Measurements from ENCODE around the gene PAX3. TPM values are rescaled to one million over a fixed set of nuclear protein-coding genes. Genes with fewer than 3 reads are reported as not detected.

Gene PAX3
- total and polyA plus RNA-seq, 2 of the 13 experiments (the other 11 are each of a cell fraction or from before 2014, with no cell fraction given): 0.07 TPM; not detected in 1

GRCh38 chr2:222313816-222314215 lies 15.0 kb upstream of the PAX3 start:
- no peak for DNase-seq (ENCODE audit: low spot score)
- Histone ChIP-seq H3K27me3 (ENCODE audit: control insufficient read depth in 1 of 2, insufficient read depth in 2 of 2, low read length in 2 of 2) (peaks cover 2 to 65% of the 10 kb centered on the region in 2 experiments; a peak in 4 of 5 replicates), H3K4me3 (replicated peaks in 1 of 3; ENCODE audit: insufficient read depth in 1 of 3, low read depth in 2 of 3, low read length in 3 of 3) (no peak overlapping the region), H3K4me1 (ENCODE audit: insufficient read depth, low read length) (peaks cover 8% of the 10 kb centered on the region), H3K9me3 (ENCODE audit: low read length) (no peaks in the 10 kb centered on the region), H3K4me2 (ENCODE audit: low read depth, low read length) (no peak overlapping the region), H3K9ac (ENCODE audit: insufficient read depth, low read depth, low read length) (no peak overlapping the region), H3K36me3 (replicated peaks in 1 of 2; ENCODE audit: control insufficient read depth in 1 of 2, insufficient read depth in 2 of 2, low read length in 2 of 2) (no peaks in the 10 kb centered on the region), H2AFZ (ENCODE audit: low read length) (no peak overlapping the region), H3K79me2 (ENCODE audit: insufficient read depth, low read length) (no peaks in the 10 kb centered on the region), H4K20me1 (ENCODE audit: insufficient read depth, low read length) (no peaks in the 10 kb centered on the region), H3K27ac (ENCODE audit: extremely low read length, insufficient read depth, low read length) (no peak overlapping the region)
- TF ChIP-seq SP2 (CRISPR knock-in tag; IDR thresholded peaks at IDR 0.05): no peak
- TF ChIP-seq ZSCAN12 (CRISPR knock-in tag; IDR thresholded peaks at IDR 0.05): no peak
- TF ChIP-seq CAMTA2 (CRISPR knock-in tag; IDR thresholded peaks at IDR 0.05; ENCODE audit: borderline replicate concordance): no peak
- no peak for TF ChIP-seq XRCC5 (optimal IDR thresholded peaks at IDR 0.05; ENCODE audit: low read length)
- no peak for TF ChIP-seq SRSF1 (optimal IDR thresholded peaks at IDR 0.05; ENCODE audit: low read depth, low read length)
- no peak for TF ChIP-seq ZNF143 (CRISPR knock-in tag; IDR thresholded peaks at IDR 0.05)
- no peak for TF ChIP-seq ZNF253 (CRISPR knock-in tag; IDR thresholded peaks at IDR 0.05; ENCODE audit: borderline replicate concordance)
- no peak for TF ChIP-seq ZSCAN5A (CRISPR knock-in tag; IDR thresholded peaks at IDR 0.05; ENCODE audit: borderline replicate concordance)
- no peak for TF ChIP-seq HMG20B (CRISPR knock-in tag; conservative IDR thresholded peaks at IDR 0.05)
- TF ChIP-seq HNF4A (CRISPR knock-in tag; IDR thresholded peaks at IDR 0.05): no peak
- TF ChIP-seq KLF6 (CRISPR knock-in tag; IDR thresholded peaks at IDR 0.05): no peak
- no peak for TF ChIP-seq HMGXB4 (CRISPR knock-in tag; IDR thresholded peaks at IDR 0.05; ENCODE audit: borderline replicate concordance in 1 of 2, low read depth in 1 of 2)
- ChIA-PET CTCF (ENCODE audit: low intra/inter-chr PET ratio, low total read pairs) (no interaction called here), POLR2A (no interaction called here)
- no peak for FAIRE-seq
- in situ Hi-C loops (cut with HindIII; ENCODE audit: extremely low pct_ligation_motif_present, low pct_unique_long_range_greater_than_20kb) (loop anchor here (5.0 kb wide), 1 partner anchor 248 kb away; no protein-coding TSS in a partner anchor), intact Hi-C loops (cut with micrococcal nuclease; ENCODE audit: unreplicated experiment) (loop anchor here (10.0 kb wide), 1 partner anchor 121 kb away; no protein-coding TSS in a partner anchor)
- no TSS peak for BruUV-seq (replicated peaks)
- no peak for ATAC-seq
